DMS114 treated with DMSO at 0.1 percent for 48 hours (cell line): Measurements from ENCODE around the gene SRA1.
"Not testable (repeated sequence)": the region's sequence is repeated elsewhere in the genome, so short reads cannot be mapped to it uniquely, and the experiment has no call there.

Source experiments
- DNase-seq: peaks from one replicate; lab custom pipeline; 2025; ENCODE audit not compliant: unreplicated experiment; lab: John Stamatoyannopoulos, UW

SRA1 gene

GRCh38 chr5:140557136-140557805, at the start of gene SRA1:
Gene SRA1 (minus strand): TSS chr5:140557473. CDS start chr5:140557452, 21 bp downstream.
- peak; percentile 80 for DNase-seq

- DNase-seq, result no peak
Observed at GRCh38 chr5:140607031-140607430, 49.8 kb upstream of the SRA1 start.

GRCh38 chr5:140605879-140606278, 48.6 kb upstream of the SRA1 start:
- DNase-seq, result no peak

GRCh38 chr5:140603734-140604133, 46.5 kb upstream of the SRA1 start:
- DNase-seq, result no peak

- not testable (repeated sequence) for DNase-seq
Observed at GRCh38 chr5:140603446-140603698, 46.1 kb upstream of the SRA1 start.

GRCh38 chr5:140602147-140602546, 44.9 kb upstream of the SRA1 start:
- no peak for DNase-seq

- DNase-seq, result no peak
Observed at GRCh38 chr5:140600096-140600495, 42.8 kb upstream of the SRA1 start.

- DNase-seq, result no peak
Observed at GRCh38 chr5:140598836-140599235, 41.6 kb upstream of the SRA1 start.

- DNase-seq, result no peak
Observed at GRCh38 chr5:140596321-140596741, 39.1 kb upstream of the SRA1 start.

GRCh38 chr5:140595538-140596300, 38.4 kb upstream of the SRA1 start:
- DNase-seq, result no peak

- DNase-seq, result no peak
Observed at GRCh38 chr5:140594169-140594568, 36.9 kb upstream of the SRA1 start.

- DNase-seq, result not testable (repeated sequence)
Observed at GRCh38 chr5:140593070-140593469, 35.8 kb upstream of the SRA1 start.

- DNase-seq, result no peak
Observed at GRCh38 chr5:140591747-140592372, 34.6 kb upstream of the SRA1 start.

GRCh38 chr5:140590861-140591260, 33.6 kb upstream of the SRA1 start:
- no peak for DNase-seq

- no peak for DNase-seq
Observed at GRCh38 chr5:140588311-140589070, 31.2 kb upstream of the SRA1 start.

GRCh38 chr5:140587495-140587894, 30.2 kb upstream of the SRA1 start:
- no peak for DNase-seq

- not testable (repeated sequence) for DNase-seq
Observed at GRCh38 chr5:140579188-140579747, 22.0 kb upstream of the SRA1 start.

GRCh38 chr5:140576776-140577201, 19.5 kb upstream of the SRA1 start:
- DNase-seq, result no peak

GRCh38 chr5:140575309-140575708, 18.0 kb upstream of the SRA1 start:
- no peak for DNase-seq

GRCh38 chr5:140574165-140574564, 16.9 kb upstream of the SRA1 start:
- DNase-seq, result no peak

- no peak for DNase-seq
Observed at GRCh38 chr5:140573683-140574082, 16.4 kb upstream of the SRA1 start.
